PC-3 (cell line): ENCODE data around the gene CD164L2. TPM values are rescaled to one million over a fixed set of nuclear protein-coding genes. Genes with fewer than 3 reads are reported as not detected.

Experiments
- ATAC-seq: fragments of 200-7000 bp; cut with Tn5 transposase; 2 replicates; pipeline ENCODE4 v1.9.1; 2020; ENCODE audit warnings: mild to moderate bottlenecking, moderate library complexity
- BruUV-seq: library from RNA; stranded (reverse); fragments of 400-500 nt; replicated peaks from 2 replicates; lab custom pipeline; 2021; lab: Mats Ljungman, UMichigan
- CTCF ChIA-PET: fragments of 300-600 bp; sonication (Branson Sonifier 250); formaldehyde crosslinking; loops from one replicate; lab custom pipeline; 2022; ENCODE audit warnings: antibody characterized with exemption; lab: Charles Lee
- POLR2A ChIA-PET: fragments of 300-600 bp; sonication (Branson Sonifier 250); formaldehyde crosslinking; loops from one replicate; lab custom pipeline; 2022; ENCODE audit warnings: antibody characterized with exemption; ENCODE audit not compliant: unreplicated experiment; lab: Charles Lee
- DNase-seq: peaks from one replicate; pipeline ENCODE4 v3.0.0-alpha.2; 2015
- H2AFZ ChIP-seq: fragments of 300-600 bp; sonication (generic); 2 replicates; pipeline ENCODE4 v1.6.0; 2016; ENCODE audit warnings: antibody characterized with exemption, low read length
- H3F3A ChIP-seq: fragments of 300-600 bp; sonication (generic); one replicate; pipeline ENCODE4 v1.6.0; 2017; ENCODE audit warnings: antibody characterized with exemption, low read length, control low read depth, mild to moderate bottlenecking; ENCODE audit not compliant: unreplicated experiment
- H3K27ac ChIP-seq: fragments of 300-600 bp; sonication (generic); 2 replicates; pipeline ENCODE4 v1.5.1; 2016; ENCODE audit warnings: mild to moderate bottlenecking, low read length
- H3K27me3 ChIP-seq: fragments of 300-600 bp; sonication (generic); 2 replicates; pipeline ENCODE4 v1.6.1; 2016; ENCODE audit warnings: low read length, mixed read lengths
- H3K36me3 ChIP-seq: fragments of 300-600 bp; sonication (generic); 2 replicates; pipeline ENCODE4 v1.6.1; 2016; ENCODE audit warnings: low read depth, mixed run types, low read length, mixed read lengths
- H3K4me1 ChIP-seq: fragments of 300-600 bp; sonication (generic); 2 replicates; pipeline ENCODE4 v1.5.1; 2016; ENCODE audit warnings: low read length; ENCODE audit not compliant: insufficient read depth
- H3K4me2 ChIP-seq: fragments of 300-600 bp; sonication (generic); 2 replicates; pipeline ENCODE4 v1.6.0; 2016; ENCODE audit warnings: low read length
- H3K4me3 ChIP-seq: fragments of 300-600 bp; sonication (generic); 2 replicates; pipeline ENCODE4 v1.5.1; 2016; ENCODE audit warnings: mild to moderate bottlenecking, low read length, mixed read lengths
- H3K79me2 ChIP-seq: fragments of 300-600 bp; sonication (generic); 2 replicates; pipeline ENCODE4 v1.6.1; 2017; ENCODE audit warnings: low read length, mixed read lengths
- H3K9ac ChIP-seq: fragments of 300-600 bp; sonication (generic); 2 replicates; pipeline ENCODE4 v1.6.0; 2016; ENCODE audit warnings: mild to moderate bottlenecking, low read length
- H3K9me2 ChIP-seq: fragments of 300-600 bp; sonication (generic); replicated peaks from 2 replicates; pipeline ENCODE4 v1.6.1; 2016; ENCODE audit warnings: mixed run types, low read length, mixed read lengths
- H3K9me3 ChIP-seq: fragments of 300-600 bp; sonication (generic); 2 replicates; pipeline ENCODE4 v1.6.1; 2016; ENCODE audit warnings: low read length, mixed read lengths
- H4K20me1 ChIP-seq: fragments of 300-600 bp; sonication (generic); 2 replicates; pipeline ENCODE4 v1.6.1; 2016; ENCODE audit warnings: low read length, mixed read lengths
- CTCF ChIP-seq: fragments of 300-600 bp; sonication (generic); conservative IDR thresholded peaks from 2 replicates; pipeline ENCODE4 v1.5.1; 2017; ENCODE audit warnings: antibody characterized with exemption, low read depth, mild to moderate bottlenecking, low read length
- EZH2 ChIP-seq: fragments of 300-600 bp; sonication (generic); IDR thresholded peaks from one replicate; pipeline ENCODE4 v1.6.1; 2017; ENCODE audit warnings: antibody characterized with exemption, mild to moderate bottlenecking, low read length; ENCODE audit not compliant: unreplicated experiment
- EZH2phosphoT487 ChIP-seq: fragments of 300-600 bp; sonication (generic); IDR thresholded peaks from 2 replicates; pipeline ENCODE4 v1.6.1; 2018; ENCODE audit warnings: mild to moderate bottlenecking, antibody characterized with exemption, low read length, borderline replicate concordance
- intact Hi-C: fragments of 100-400 bp; cut with micrococcal nuclease; formaldehyde crosslinking; loops from 2 replicates; pipeline ENCODE4 v1.9.0; 2023
- total RNA-seq: library from RNA; depleted of rRNA; stranded (reverse); fragments of >200 nt; gene quantifications from 2 replicates; pipeline ENCODE4 v1.2.3, GENCODE V29; 2014

CD164L2 gene
- total RNA-seq, 1 experiment from 2014 or later = 0.47 TPM

GRCh38 chr1:27343639-27344025 is 39.5 kb downstream of the CD164L2 start:
- peak overlapping the region; percentile 82 for H3K9ac ChIP-seq

GRCh38 chr1:27342778-27343638 is 40.1 kb downstream of the CD164L2 start:
- BruUV-seq = no TSS peak
- POLR2A ChIA-PET = no interaction called here
- DNase-seq = peak; percentile 79

More at GRCh38 chr1:27343639-27344025, 39.5 kb downstream of the CD164L2 start:
- Histone ChIP-seq H3K9me2 (no peaks in the 10 kb centered on the region), H3K79me2 (peaks cover 24% of the 10 kb centered on the region), H3K27me3 (no peaks in the 10 kb centered on the region), H4K20me1 (no peaks in the 10 kb centered on the region), H3K4me2 (peak overlapping the region; percentile 99), H3K4me1 (peaks cover 43% of the 10 kb centered on the region), H3K4me3 (peak overlapping the region; percentile 79), H2AFZ (peak overlapping the region; percentile 89), H3K27ac (peak overlapping the region; percentile 88), H3K9me3 (no peaks in the 10 kb centered on the region), H3K36me3 (no peaks in the 10 kb centered on the region), H3F3A (no peaks in the 10 kb centered on the region)
- ATAC-seq (no peak; the same call in 1 of the 2 replicates), DNase-seq (no peak)
- intact Hi-C loops = loop anchor here (2.0 to 5.0 kb wide), 2 partner anchors 21 to 41 kb away; partner anchors contain the start of gene TMEM222
- BruUV-seq = no TSS peak
- ChIA-PET CTCF (interaction anchor here (1.3 kb wide), 1 partner anchor 44 kb away, joined by 4 read pairs; no protein-coding TSS in a partner anchor), POLR2A (no interaction called here)
- no peak for TF ChIP-seq CTCF
- no peak for TF ChIP-seq EZH2
- TF ChIP-seq EZH2phosphoT487 = no peak

More at GRCh38 chr1:27342778-27343638, 40.1 kb downstream of the CD164L2 start:
- no peaks in the 10 kb centered on the region for H3F3A ChIP-seq
- peaks cover 43% of the 10 kb centered on the region for H3K4me1 ChIP-seq
- H3K4me2 ChIP-seq = peak overlapping the region; percentile 99
- CTCF ChIA-PET = interaction anchor here (1.3 kb wide), 1 partner anchor 43 kb away, joined by 4 read pairs; no protein-coding TSS in a partner anchor
- peaks cover 24% of the 10 kb centered on the region for H3K79me2 ChIP-seq
- no peaks in the 10 kb centered on the region for H3K9me3 ChIP-seq
- TF ChIP-seq EZH2 = no peak
- TF ChIP-seq EZH2phosphoT487 = no peak
- no peak for TF ChIP-seq CTCF
- no peaks in the 10 kb centered on the region for H3K36me3 ChIP-seq
- H3K9me2 ChIP-seq = no peaks in the 10 kb centered on the region
- intact Hi-C loops = loop anchor here (2.0 to 5.0 kb wide), 2 partner anchors 20 to 41 kb away; partner anchors contain the start of gene TMEM222
- peak; percentile 65 for ATAC-seq
- H3K9ac ChIP-seq = peak overlapping the region; percentile 82
- H3K4me3 ChIP-seq = peak overlapping the region; percentile 79
- H3K27me3 ChIP-seq = no peaks in the 10 kb centered on the region
- H2AFZ ChIP-seq = peak overlapping the region; percentile 89
- no peaks in the 10 kb centered on the region for H4K20me1 ChIP-seq
- H3K27ac ChIP-seq = peak overlapping the region; percentile 88
